ENCODE results near the gene SHC4.

- TF ChIP-seq CTCF (IDR thresholded peaks at IDR 0.05), result no peak
- TF ChIP-seq POLR2A (IDR thresholded peaks at IDR 0.05), result no peak
- TF ChIP-seq POLR2AphosphoS5 (IDR thresholded peaks at IDR 0.05), result no peak
- no peak for TF ChIP-seq EP300 (IDR thresholded peaks at IDR 0.05)
These were observed 106.8 kb downstream of the SHC4 start for GRCh38 chr15:48856942-48857341.
